ENCODE measurements around the gene SUN1.
"Not testable (repeated sequence)": the region's sequence is repeated elsewhere in the genome, so short reads cannot be mapped to it uniquely, and the experiment has no call there.

The SUN1 gene

GRCh38 chr7:835021-835420 lies 2.7 kb downstream of the SUN1 start:
- FAIRE-seq, result no peak

GRCh38 chr7:835485-836401 lies 3.5 kb downstream of the SUN1 start:
- FAIRE-seq, result no peak

GRCh38 chr7:836429-836828 lies 4.2 kb downstream of the SUN1 start:
- FAIRE-seq, result no peak

GRCh38 chr7:837001-837400 lies 4.7 kb downstream of the SUN1 start:
- FAIRE-seq, result no peak

GRCh38 chr7:840001-840600 lies 7.8 kb downstream of the SUN1 start:
- FAIRE-seq, result no peak

- no peak for FAIRE-seq
These were observed 9.7 kb downstream of the SUN1 start for GRCh38 chr7:841943-842342.

GRCh38 chr7:842431-843031 lies 10.3 kb downstream of the SUN1 start:
- no peak for FAIRE-seq

GRCh38 chr7:843230-843629 lies 11.0 kb downstream of the SUN1 start:
- no peak for FAIRE-seq

- FAIRE-seq, result no peak
These were observed 11.8 kb downstream of the SUN1 start for GRCh38 chr7:844043-844442.

- FAIRE-seq, result no peak
These were observed 12.2 kb downstream of the SUN1 start for GRCh38 chr7:844514-844913.

- no peak for FAIRE-seq
These were observed 12.8 kb downstream of the SUN1 start for GRCh38 chr7:845091-845490.

GRCh38 chr7:845731-846130 lies 13.5 kb downstream of the SUN1 start:
- no peak for FAIRE-seq

GRCh38 chr7:846958-847650 lies 14.8 kb downstream of the SUN1 start:
- FAIRE-seq, result not testable (repeated sequence)

- FAIRE-seq, result not testable (repeated sequence)
These were observed 15.5 kb downstream of the SUN1 start for GRCh38 chr7:847728-848127.

- FAIRE-seq, result no peak
These were observed 16.9 kb downstream of the SUN1 start for GRCh38 chr7:849145-849544.

GRCh38 chr7:849781-850180 lies 17.5 kb downstream of the SUN1 start:
- FAIRE-seq, result no peak

GRCh38 chr7:851204-851603 lies 18.9 kb downstream of the SUN1 start:
- no peak for FAIRE-seq

GRCh38 chr7:853366-854117 lies 21.3 kb downstream of the SUN1 start:
- no peak for FAIRE-seq

- FAIRE-seq, result no peak
These were observed 22.0 kb downstream of the SUN1 start for GRCh38 chr7:854118-854775.

GRCh38 chr7:855686-856369 lies 23.6 kb downstream of the SUN1 start:
- no peak for FAIRE-seq

- no peak for FAIRE-seq
These were observed 24.3 kb downstream of the SUN1 start for GRCh38 chr7:856444-857095.
